GM12878 (cell line): ENCODE data around the gene PDLIM5. TPM values are rescaled to one million over a fixed set of nuclear protein-coding genes. Genes with fewer than 3 reads are reported as not detected.

ENCODE experiments used
- ATAC-seq: fragments of 200-7000 bp; cut with Tn5 transposase; 3 replicates; pipeline ENCODE4 v1.9.1; 2020; ENCODE audit warnings: mild to moderate bottlenecking, moderate library complexity
- BruUV-seq: library from RNA; stranded (reverse); fragments of 400-500 nt; replicated peaks from 2 replicates; lab custom pipeline; 2021; lab: Mats Ljungman, UMichigan
- CTCF ChIA-PET: fragments of 300-600 bp; sonication (Branson Sonifier 250); formaldehyde crosslinking; extraction: SDS; loops from one replicate; lab custom pipeline; 2021; ENCODE audit warnings: inconsistent platforms; lab: Yijun Ruan, JAX
- POLR2A ChIA-PET: fragments of 350-600 bp; formaldehyde crosslinking; extraction: SDS; loops from one replicate; lab custom pipeline; 2021; ENCODE audit warnings: inconsistent platforms; lab: Charles Lee
- RAD21 ChIA-PET: fragments of 300-600 bp; sonication (Branson Sonifier 250); formaldehyde crosslinking; loops from one replicate; lab custom pipeline; 2023; ENCODE audit warnings: antibody characterized with exemption; ENCODE audit not compliant: unreplicated experiment; lab: Charles Lee
- SMC1A ChIA-PET: fragments of 300-600 bp; sonication (Branson Sonifier 250); formaldehyde crosslinking; loops from one replicate; lab custom pipeline; 2023; ENCODE audit not compliant: unreplicated experiment, uncharacterized antibody; lab: Charles Lee
- DNase-seq: peaks from one replicate; pipeline ENCODE4 v3.0.0-alpha.2; 2011; ENCODE audit warnings: low read depth, low spot score
- FAIRE-seq: peaks from 3 replicates; lab custom pipeline; 2011; peaks lifted over from hg19 to GRCh38; lab: Jason Lieb, UNC
- H2AFZ ChIP-seq: 2 replicates; pipeline ENCODE4 v1.6.0; 2011; ENCODE audit warnings: low read depth, low read length, control low read depth; ENCODE audit not compliant: control insufficient read depth
- H3K27ac ChIP-seq: 2 replicates; pipeline ENCODE4 v1.5.1; 2011; ENCODE audit warnings: control low read depth; ENCODE audit not compliant: control insufficient read depth, insufficient read depth
- H3K27me3 ChIP-seq, 2 experiments: replicated peaks in 1 of 2; 2 replicates each; pipeline versions ENCODE4 v1.6.0 to v1.6.1; 2011; ENCODE audit warnings: low read length in 1 of 2; ENCODE audit not compliant: control insufficient read depth in 2 of 2, insufficient read depth in 2 of 2
- H3K36me3 ChIP-seq, 2 experiments: 2 replicates each; pipeline ENCODE4 v1.5.1; 2011; ENCODE audit warnings: low read length in 1 of 2; ENCODE audit not compliant: control insufficient read depth in 2 of 2, insufficient read depth in 2 of 2
- H3K4me1 ChIP-seq: 2 replicates; pipeline ENCODE4 v1.6.1; 2011; ENCODE audit warnings: mild to moderate bottlenecking, low read length, moderate library complexity, mixed read lengths; ENCODE audit not compliant: control insufficient read depth, insufficient read depth
- H3K4me2 ChIP-seq: 2 replicates; pipeline ENCODE4 v1.6.0; 2011; ENCODE audit warnings: control low read depth; ENCODE audit not compliant: control insufficient read depth, insufficient read depth
- H3K4me3 ChIP-seq: fragments of 200-600 bp; sonication (generic); 2 replicates; pipeline ENCODE4 v1.5.1; 2016
- H3K79me2 ChIP-seq: 2 replicates; pipeline ENCODE4 v1.6.0; 2011; ENCODE audit warnings: low read length; ENCODE audit not compliant: control insufficient read depth, insufficient read depth
- H3K9ac ChIP-seq: 2 replicates; pipeline ENCODE4 v1.8.0; 2011; ENCODE audit warnings: low read length, control low read depth, mixed read lengths; ENCODE audit not compliant: control insufficient read depth, insufficient read depth
- H3K9me3 ChIP-seq: replicated peaks from 3 replicates; pipeline ENCODE4 v1.5.1; 2011; ENCODE audit warnings: mild to moderate bottlenecking, low read length; ENCODE audit not compliant: control insufficient read depth, insufficient read depth
- H4K20me1 ChIP-seq: 2 replicates; pipeline ENCODE4 v1.6.0; 2011; ENCODE audit not compliant: control insufficient read depth, insufficient read depth
- ASH2L ChIP-seq: fragments of 300-600, 200-600 bp; sonication (generic); IDR thresholded peaks from 2 replicates; pipeline ENCODE4 v1.6.1; 2017; ENCODE audit warnings: low read depth, mild to moderate bottlenecking, borderline replicate concordance
- BHLHE40 ChIP-seq, 2 experiments: fragments of 450-650 bp in 1 of 2; IDR thresholded peaks; 2 replicates each; pipeline ENCODE4 v1.6.1; 2011 to 2017; ENCODE audit warnings: low read depth in 2 of 2, borderline replicate concordance in 1 of 2, improper control_type of control experiment in 1 of 2, low read length in 1 of 2, mild to moderate bottlenecking in 1 of 2
- CHD2 ChIP-seq: IDR thresholded peaks from 2 replicates; pipeline ENCODE4 v1.6.1; 2011; ENCODE audit warnings: low read depth, low read length, improper control_type of control experiment, borderline replicate concordance
- CREB1 ChIP-seq: IDR thresholded peaks from 2 replicates; pipeline ENCODE4 v1.6.1; 2012; ENCODE audit warnings: low read depth, mild to moderate bottlenecking, inconsistent platforms
- FOXM1 ChIP-seq: IDR thresholded peaks from 2 replicates; pipeline ENCODE4 v1.6.1; 2012; ENCODE audit warnings: low read depth, mild to moderate bottlenecking, inconsistent platforms, low read length, moderate library complexity
- HCFC1 ChIP-seq: fragments of 150-350 bp; IDR thresholded peaks from 2 replicates; pipeline ENCODE4 v1.6.1; 2014; ENCODE audit warnings: low read length
- NR2C2 ChIP-seq: IDR thresholded peaks from 2 replicates; pipeline ENCODE4 v1.6.1; 2011; ENCODE audit warnings: borderline replicate concordance, low read depth; ENCODE audit not compliant: control insufficient read depth, insufficient read length
- NRF1 ChIP-seq: conservative IDR thresholded peaks from 2 replicates; pipeline ENCODE4 v1.6.1; 2011; ENCODE audit warnings: mild to moderate bottlenecking, low read depth, low read length, improper control_type of control experiment
- PAX8 ChIP-seq: fragments of 450-650 bp; IDR thresholded peaks from 2 replicates; pipeline ENCODE4 v1.6.1; 2017; ENCODE audit warnings: mild to moderate bottlenecking, moderate library complexity
- RBBP5 ChIP-seq: fragments of 200-600 bp; sonication (generic); conservative IDR thresholded peaks from 2 replicates; pipeline ENCODE4 v1.6.1; 2016
- SMAD1 ChIP-seq: fragments of 450-650 bp; IDR thresholded peaks from 2 replicates; pipeline ENCODE4 v1.6.1; 2018; ENCODE audit warnings: mild to moderate bottlenecking, low read depth; ENCODE audit not compliant: partially characterized antibody
- TBL1XR1 ChIP-seq: IDR thresholded peaks from 2 replicates; pipeline ENCODE4 v1.6.1; 2012; ENCODE audit warnings: low read depth, low read length, improper control_type of control experiment
- ZNF217 ChIP-seq: fragments of 450-650 bp; IDR thresholded peaks from 2 replicates; pipeline ENCODE4 v1.6.1; 2017; ENCODE audit warnings: antibody characterized with exemption, mild to moderate bottlenecking
- WGBS: methylation state at CpG from one replicate; pipeline ENCODE4 v1.1.6; 2016; ENCODE audit warnings: low lambda C conversion rate; ENCODE audit not compliant: insufficient replicate concordance, insufficient coverage; ENCODE audit errors: missing lambda C conversion rate; 5-methylcytosine and 5-hydroxymethylcytosine counted together
- in situ Hi-C: fragments of 300-500 bp; cut with MboI; formaldehyde crosslinking; loops from 9 replicates; pipeline ENCODE4 v1.14.3; 2018; ENCODE audit warnings: mixed read lengths
- intact Hi-C: fragments of 100-400 bp; cut with micrococcal nuclease; formaldehyde crosslinking; loops from one replicate; pipeline ENCODE4 v1.14.2; 2022; ENCODE audit not compliant: unreplicated experiment
- polyA plus RNA-seq, 11 experiments: library from polyadenylated mRNA; depleted of rRNA in 4 of 11; unstranded in 6 of 11; stranded (reverse) in 5 of 11; fragments of >200 nt; fragmentation: Nextera tagmentation in 4 of 11; fragmentation: Illumina TruSeq in 1 of 11; extraction: Ambion mirVana in 4 of 11; extraction: Trizol in 1 of 11; gene quantifications; 1 replicate in 1 of 11; 2 replicates in 10 of 11; pipeline versions ENCODE4 v1.2.1 to v1.2.3, GENCODE V29; 2011 to 2016; ENCODE audit warnings: inconsistent platforms in 2 of 11, missing spikeins in 2 of 11, low read depth in 1 of 11
- total RNA-seq, 4 experiments: library from RNA; depleted of rRNA in 3 of 4; stranded (reverse); fragments of >200 nt in 3 of 4; fragmentation: Illumina TruSeq in 1 of 4; extraction: Trizol in 1 of 4; gene quantifications; 2 replicates each; pipeline versions ENCODE4 v1.2.1 to v1.2.3, GENCODE V29; 2013 to 2021
- TF ChIP-seq, protein P1 (sequence below): fragments of 450-650 bp; IDR thresholded peaks from 2 replicates; pipeline ENCODE4 v1.6.1; 2017; ENCODE audit warnings: antibody characterized with exemption, mild to moderate bottlenecking, moderate library complexity
- TF ChIP-seq, protein P2 (sequence below): IDR thresholded peaks from 2 replicates; pipeline ENCODE4 v1.6.1; 2012; ENCODE audit warnings: low read depth, low read length, improper control_type of control experiment
- TF ChIP-seq, protein P3 (sequence below): fragments of 450-650 bp; formaldehyde crosslinking; IDR thresholded peaks from 2 replicates; pipeline ENCODE4 v1.4.0; 2022; ENCODE audit warnings: mild to moderate bottlenecking, moderate library complexity

PDLIM5 gene
- total and polyA plus RNA-seq, 10 of the 15 experiments (the other 5 are each of a cell fraction or from before 2014, with no cell fraction given) = 10.0 to 52.9 (median 20.7) TPM

DNA sequence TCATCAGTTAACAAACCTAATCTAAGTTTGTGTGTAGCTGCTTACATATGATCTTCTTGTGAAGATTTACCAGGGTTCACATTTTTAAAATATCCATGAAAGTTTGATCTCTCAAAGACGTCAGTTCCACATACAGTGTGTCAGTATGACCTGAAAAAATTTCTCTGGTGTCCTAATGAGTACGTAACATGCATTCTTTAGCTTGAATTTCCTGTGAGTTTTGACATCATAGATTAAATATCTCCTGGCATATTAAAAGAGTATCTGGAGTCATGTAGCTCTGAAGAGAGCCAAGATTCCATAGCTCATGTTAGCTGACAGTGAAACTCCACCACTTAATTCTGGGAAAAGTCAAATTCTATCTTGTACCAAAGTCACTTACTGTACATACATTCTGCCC lies 43.9 kb upstream of the PDLIM5 start:
- no peaks in the 10 kb centered on the region for H3K36me3 ChIP-seq
- ChIA-PET SMC1A (interaction anchor here (0.6 to 3.6 kb wide), 28 partner anchors 8 to 1911 kb away, joined by 3 to 14 read pairs (median 5); partner anchors contain the start of gene PDLIM5), POLR2A (no interaction called here), RAD21 (interaction anchor here (0.8 to 1.8 kb wide), 11 partner anchors 10 to 717 kb away, joined by 3 to 7 read pairs (median 4); no protein-coding TSS in a partner anchor), CTCF (interaction anchor here (0.7 to 4.0 kb wide), 32 partner anchors 10 to 522 kb away, joined by 3 to 32 read pairs (median 6); no protein-coding TSS in a partner anchor)
- WGBS = 47% methylated on average over 2 of the region's 2 CpGs
- peaks cover 0 to 3% of the 10 kb centered on the region in 2 experiments; a peak in 1 of 4 replicates for H3K27me3 ChIP-seq
- FAIRE-seq (no peak), ATAC-seq (no peak), DNase-seq (no peak)
- no peak for TF ChIP-seq NR2C2
- no peak for TF ChIP-seq ASH2L
- no peak for TF ChIP-seq CREB1
- TF ChIP-seq, protein P1, sequence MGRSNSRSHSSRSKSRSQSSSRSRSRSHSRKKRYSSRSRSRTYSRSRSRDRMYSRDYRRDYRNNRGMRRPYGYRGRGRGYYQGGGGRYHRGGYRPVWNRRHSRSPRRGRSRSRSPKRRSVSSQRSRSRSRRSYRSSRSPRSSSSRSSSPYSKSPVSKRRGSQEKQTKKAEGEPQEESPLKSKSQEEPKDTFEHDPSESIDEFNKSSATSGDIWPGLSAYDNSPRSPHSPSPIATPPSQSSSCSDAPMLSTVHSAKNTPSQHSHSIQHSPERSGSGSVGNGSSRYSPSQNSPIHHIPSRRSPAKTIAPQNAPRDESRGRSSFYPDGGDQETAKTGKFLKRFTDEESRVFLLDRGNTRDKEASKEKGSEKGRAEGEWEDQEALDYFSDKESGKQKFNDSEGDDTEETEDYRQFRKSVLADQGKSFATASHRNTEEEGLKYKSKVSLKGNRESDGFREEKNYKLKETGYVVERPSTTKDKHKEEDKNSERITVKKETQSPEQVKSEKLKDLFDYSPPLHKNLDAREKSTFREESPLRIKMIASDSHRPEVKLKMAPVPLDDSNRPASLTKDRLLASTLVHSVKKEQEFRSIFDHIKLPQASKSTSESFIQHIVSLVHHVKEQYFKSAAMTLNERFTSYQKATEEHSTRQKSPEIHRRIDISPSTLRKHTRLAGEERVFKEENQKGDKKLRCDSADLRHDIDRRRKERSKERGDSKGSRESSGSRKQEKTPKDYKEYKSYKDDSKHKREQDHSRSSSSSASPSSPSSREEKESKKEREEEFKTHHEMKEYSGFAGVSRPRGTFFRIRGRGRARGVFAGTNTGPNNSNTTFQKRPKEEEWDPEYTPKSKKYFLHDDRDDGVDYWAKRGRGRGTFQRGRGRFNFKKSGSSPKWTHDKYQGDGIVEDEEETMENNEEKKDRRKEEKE = no peak
- TF ChIP-seq RBBP5 = no peak
- no peak for TF ChIP-seq SMAD1
- no peak for TF ChIP-seq FOXM1
- TF ChIP-seq, protein P2, sequence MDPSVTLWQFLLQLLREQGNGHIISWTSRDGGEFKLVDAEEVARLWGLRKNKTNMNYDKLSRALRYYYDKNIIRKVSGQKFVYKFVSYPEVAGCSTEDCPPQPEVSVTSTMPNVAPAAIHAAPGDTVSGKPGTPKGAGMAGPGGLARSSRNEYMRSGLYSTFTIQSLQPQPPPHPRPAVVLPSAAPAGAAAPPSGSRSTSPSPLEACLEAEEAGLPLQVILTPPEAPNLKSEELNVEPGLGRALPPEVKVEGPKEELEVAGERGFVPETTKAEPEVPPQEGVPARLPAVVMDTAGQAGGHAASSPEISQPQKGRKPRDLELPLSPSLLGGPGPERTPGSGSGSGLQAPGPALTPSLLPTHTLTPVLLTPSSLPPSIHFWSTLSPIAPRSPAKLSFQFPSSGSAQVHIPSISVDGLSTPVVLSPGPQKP = no peak
- no peak for TF ChIP-seq PAX8
- no peak for TF ChIP-seq NRF1
- TF ChIP-seq CHD2 = no peak
- no peak for TF ChIP-seq TBL1XR1
- TF ChIP-seq BHLHE40 (IDR thresholded peaks at IDR 0.05; ENCODE audit: borderline replicate concordance in 1 of 2, low read depth in 2 of 2, low read length in 1 of 2) = no peak
- no peak for TF ChIP-seq ZNF217
- TF ChIP-seq, protein P3, sequence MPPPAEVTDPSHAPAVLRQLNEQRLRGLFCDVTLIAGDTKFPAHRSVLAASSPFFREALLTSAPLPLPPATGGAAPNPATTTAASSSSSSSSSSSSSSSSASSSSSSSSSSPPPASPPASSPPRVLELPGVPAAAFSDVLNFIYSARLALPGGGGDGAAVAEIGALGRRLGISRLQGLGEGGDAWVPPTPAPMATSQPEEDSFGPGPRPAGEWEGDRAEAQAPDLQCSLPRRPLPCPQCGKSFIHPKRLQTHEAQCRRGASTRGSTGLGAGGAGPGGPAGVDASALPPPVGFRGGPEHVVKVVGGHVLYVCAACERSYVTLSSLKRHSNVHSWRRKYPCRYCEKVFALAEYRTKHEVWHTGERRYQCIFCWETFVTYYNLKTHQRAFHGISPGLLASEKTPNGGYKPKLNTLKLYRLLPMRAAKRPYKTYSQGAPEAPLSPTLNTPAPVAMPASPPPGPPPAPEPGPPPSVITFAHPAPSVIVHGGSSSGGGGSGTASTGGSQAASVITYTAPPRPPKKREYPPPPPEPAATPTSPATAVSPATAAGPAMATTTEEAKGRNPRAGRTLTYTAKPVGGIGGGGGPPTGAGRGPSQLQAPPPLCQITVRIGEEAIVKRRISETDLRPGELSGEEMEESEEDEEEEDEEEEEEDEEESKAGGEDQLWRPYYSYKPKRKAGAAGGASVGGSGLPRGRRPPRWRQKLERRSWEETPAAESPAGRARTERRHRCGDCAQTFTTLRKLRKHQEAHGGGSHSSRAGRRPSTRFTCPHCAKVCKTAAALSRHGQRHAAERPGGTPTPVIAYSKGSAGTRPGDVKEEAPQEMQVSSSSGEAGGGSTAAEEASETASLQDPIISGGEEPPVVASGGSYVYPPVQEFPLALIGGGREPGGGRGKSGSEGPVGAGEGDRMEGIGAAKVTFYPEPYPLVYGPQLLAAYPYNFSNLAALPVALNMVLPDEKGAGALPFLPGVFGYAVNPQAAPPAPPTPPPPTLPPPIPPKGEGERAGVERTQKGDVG (CRISPR knock-in tag) = no peak
- no peak for TF ChIP-seq HCFC1
- no peaks in the 10 kb centered on the region for H3K79me2 ChIP-seq
- no peaks in the 10 kb centered on the region for H4K20me1 ChIP-seq
- H3K4me1 ChIP-seq = no peaks in the 10 kb centered on the region
- H3K4me3 ChIP-seq = no peak overlapping the region
- H3K27ac ChIP-seq = no peak overlapping the region
- BruUV-seq = no TSS peak
- no peak overlapping the region for H3K4me2 ChIP-seq
- H3K9ac ChIP-seq = no peak overlapping the region
- intact Hi-C loops (no loop called here), in situ Hi-C loops (loop anchor here (5.0 kb wide), 1 partner anchor 189 kb away; no protein-coding TSS in a partner anchor)
- no peaks in the 10 kb centered on the region for H3K9me3 ChIP-seq
- H2AFZ ChIP-seq = no peak overlapping the region
